ENCODE results near the gene TTC39C. TPM values are rescaled to one million over a fixed set of nuclear protein-coding genes. Genes with fewer than 3 reads are reported as not detected.

Gene TTC39C
- total RNA-seq, 2 experiments from 2014 or later, result 43.8 to 45.3 TPM

- no peak overlapping the region for H3K27ac Mint-ChIP-seq
- H3K4me1 Mint-ChIP-seq, result peaks cover 1% of the 10 kb centered on the region
- H3K9me3 Mint-ChIP-seq, result no peaks in the 10 kb centered on the region
- no peak overlapping the region for H3K4me3 Mint-ChIP-seq
- DNase-seq, result no peak
- H3K27me3 Mint-ChIP-seq, result no peaks in the 10 kb centered on the region
- no peaks in the 10 kb centered on the region for H3K36me3 Mint-ChIP-seq
Measured at GRCh38 chr18:24177499-24178133, 163.1 kb downstream of the TTC39C start.

GRCh38 chr18:24180048-24180447 lies 165.5 kb downstream of the TTC39C start:
- H3K4me1 Mint-ChIP-seq, result peaks cover 1% of the 10 kb centered on the region
- DNase-seq, result no peak
- H3K9me3 Mint-ChIP-seq, result no peaks in the 10 kb centered on the region
- H3K27ac Mint-ChIP-seq, result no peak overlapping the region
- H3K27me3 Mint-ChIP-seq, result no peaks in the 10 kb centered on the region
- no peak overlapping the region for H3K4me3 Mint-ChIP-seq
- no peaks in the 10 kb centered on the region for H3K36me3 Mint-ChIP-seq

- Mint-ChIP-seq H3K9me3 (no peaks in the 10 kb centered on the region), H3K27ac (no peak overlapping the region), H3K4me1 (peaks cover 1% of the 10 kb centered on the region), H3K27me3 (no peaks in the 10 kb centered on the region), H3K4me3 (no peak overlapping the region), H3K36me3 (no peaks in the 10 kb centered on the region)
- no peak for DNase-seq
Measured at GRCh38 chr18:24181806-24182205, 167.3 kb downstream of the TTC39C start.

Other genes with a start within 250 kb of the TTC39C start
- gene CABYR, start 124.3 kb downstream of the TTC39C start, total RNA-seq, result 1 to 10 TPM; 1.6 to 1.9 TPM